Stimulated activated CD4-positive, alpha-beta T cell treated with anti-CD3 and anti-CD28 coated beads, TNF-alpha, amount 100 ng/mL, for 4 hours (primary cell): ENCODE results near the gene MBD3L4.
"Not testable (repeated sequence)": the region's sequence is repeated elsewhere in the genome, so short reads cannot be mapped to it uniquely, and the experiment has no call there.

ENCODE experiments used
- DNase-seq, 3 experiments: peaks; one replicate each; pipeline ENCODE4 v3.0.0-alpha.2; 2020; ENCODE audit warnings: low read depth in 3 of 3

The MBD3L4 gene

GRCh38 chr19:7040079-7040478 lies at the start of gene MBD3L4:
Gene MBD3L4, minus strand, starts transcription at chr19:7040179. Its CDS starts 35 bp downstream, at chr19:7040144.
- not testable (repeated sequence) for DNase-seq

GRCh38 chr19:7088999-7089398 lies 49.0 kb upstream of the MBD3L4 start:
- no peak for DNase-seq

GRCh38 chr19:7083076-7083956 lies 43.3 kb upstream of the MBD3L4 start:
- no peak for DNase-seq

GRCh38 chr19:7078008-7078407 lies 38.0 kb upstream of the MBD3L4 start:
- DNase-seq: no peak

- no peak for DNase-seq
Measured at GRCh38 chr19:7076151-7076550, 36.2 kb upstream of the MBD3L4 start.

- no peak for DNase-seq
Measured at GRCh38 chr19:7074705-7075282, 34.8 kb upstream of the MBD3L4 start.

- DNase-seq: no peak
Measured at GRCh38 chr19:7072541-7072940, 32.6 kb upstream of the MBD3L4 start.

- no peak for DNase-seq
Measured at GRCh38 chr19:7069904-7070226, 29.9 kb upstream of the MBD3L4 start.

- DNase-seq: peak; percentile 98 to 99 (median 99)
Measured at GRCh38 chr19:7069042-7069903, 29.3 kb upstream of the MBD3L4 start, which contains the start of gene ZNF557. Gene ZNF557, plus strand, starts transcription at chr19:7069703. Its CDS starts 5,372 bp downstream, at chr19:7075075.

GRCh38 chr19:7068599-7068998 lies 28.6 kb upstream of the MBD3L4 start:
- DNase-seq: no peak

GRCh38 chr19:7067716-7068115 lies 27.7 kb upstream of the MBD3L4 start:
- no peak for DNase-seq

GRCh38 chr19:7067122-7067521 lies 27.1 kb upstream of the MBD3L4 start:
- not testable (repeated sequence) for DNase-seq

GRCh38 chr19:7063764-7064418 lies 23.9 kb upstream of the MBD3L4 start:
- no peak for DNase-seq

GRCh38 chr19:7063339-7063738 lies 23.4 kb upstream of the MBD3L4 start:
- no peak for DNase-seq

- not testable (repeated sequence) for DNase-seq
Measured at GRCh38 chr19:7059977-7060376, 20.0 kb upstream of the MBD3L4 start.

- not testable (repeated sequence) for DNase-seq
Measured at GRCh38 chr19:7058576-7058975, 18.6 kb upstream of the MBD3L4 start, which contains the start of gene MBD3L3. Gene MBD3L3, minus strand, starts transcription at chr19:7058676. Its CDS starts 71 bp downstream, at chr19:7058605.

- not testable (repeated sequence) for DNase-seq
Measured at GRCh38 chr19:7056371-7056770, 16.4 kb upstream of the MBD3L4 start.

- DNase-seq: not testable (repeated sequence)
Measured at GRCh38 chr19:7055679-7056078, 15.7 kb upstream of the MBD3L4 start.

- not testable (repeated sequence) for DNase-seq
Measured at GRCh38 chr19:7054635-7055368, 14.8 kb upstream of the MBD3L4 start.

- not testable (repeated sequence) for DNase-seq
Measured at GRCh38 chr19:7052896-7053295, 12.9 kb upstream of the MBD3L4 start.

- DNase-seq: not testable (repeated sequence)
Measured at GRCh38 chr19:7051421-7051820, 11.4 kb upstream of the MBD3L4 start.
